DND-41 (cell line): ENCODE measurements around the gene PCLAF.
"Not testable (repeated sequence)": the region's sequence is repeated elsewhere in the genome, so short reads cannot be mapped to it uniquely, and the experiment has no call there.

Experiments used
- ATAC-seq: fragments of 200-7000 bp; cut with Tn5 transposase; 3 replicates; pipeline ENCODE4 v1.9.1; 2021; ENCODE audit warnings: low read depth; ENCODE audit not compliant: insufficient read depth
- DNase-seq: peaks from one replicate; pipeline ENCODE4 v3.0.0-alpha.2; 2020
- H2AFZ ChIP-seq: 2 replicates; pipeline ENCODE4 v1.6.0; 2012; ENCODE audit warnings: low read depth, low read length
- H3K27ac ChIP-seq: 2 replicates; pipeline ENCODE4 v1.5.1; 2012; ENCODE audit warnings: low read length, inconsistent platforms
- H3K27me3 ChIP-seq: fragments of 200-600 bp; sonication (generic); 2 replicates; pipeline ENCODE4 v1.6.0; 2012; ENCODE audit warnings: low read length, mild to moderate bottlenecking, inconsistent platforms; ENCODE audit not compliant: insufficient read depth, poor library complexity
- H3K36me3 ChIP-seq: 2 replicates; pipeline ENCODE4 v1.5.1; 2012; ENCODE audit warnings: low read length, inconsistent platforms; ENCODE audit not compliant: insufficient read depth
- H3K4me1 ChIP-seq: 2 replicates; pipeline ENCODE4 v1.5.1; 2012; ENCODE audit warnings: mild to moderate bottlenecking, low read length; ENCODE audit not compliant: insufficient read depth
- H3K4me2 ChIP-seq: 2 replicates; pipeline ENCODE4 v1.6.0; 2012; ENCODE audit warnings: mild to moderate bottlenecking, moderate library complexity, low read length, inconsistent platforms; ENCODE audit not compliant: insufficient read depth
- H3K4me3 ChIP-seq, 2 experiments: fragments of 200-600 bp in 1 of 2; shearing (Covaris generic) in 1 of 2; 2 replicates each; pipeline ENCODE4 v1.5.1; 2012 to 2016; ENCODE audit warnings: inconsistent platforms in 2 of 2, low read length in 2 of 2, mild to moderate bottlenecking in 2 of 2, low read depth in 1 of 2, moderate library complexity in 1 of 2
- H3K79me2 ChIP-seq: 2 replicates; pipeline ENCODE4 v1.6.0; 2012; ENCODE audit warnings: low read length, inconsistent platforms; ENCODE audit not compliant: insufficient read depth
- H3K9ac ChIP-seq: 2 replicates; pipeline ENCODE4 v1.6.0; 2012; ENCODE audit warnings: low read depth, mild to moderate bottlenecking, inconsistent platforms, low read length, moderate library complexity
- H3K9me3 ChIP-seq: 2 replicates; pipeline ENCODE4 v1.5.1; 2012; ENCODE audit warnings: low read length, moderate library complexity, mild to moderate bottlenecking, inconsistent platforms; ENCODE audit not compliant: insufficient read depth, severe bottlenecking
- H4K20me1 ChIP-seq: 2 replicates; pipeline ENCODE4 v1.6.0; 2012; ENCODE audit warnings: low read length; ENCODE audit not compliant: insufficient read depth
- CTCF ChIP-seq: IDR thresholded peaks from 2 replicates; pipeline ENCODE4 v1.5.1; 2012; ENCODE audit warnings: borderline replicate concordance, low read length, moderate library complexity, mild to moderate bottlenecking; ENCODE audit not compliant: poor library complexity, severe bottlenecking; ENCODE audit errors: extremely low read depth
- EZH2 ChIP-seq: IDR thresholded peaks from 3 replicates; pipeline ENCODE4 v1.6.1; 2012; ENCODE audit warnings: borderline replicate concordance, low read depth, mild to moderate bottlenecking, moderate library complexity, low read length, inconsistent platforms; ENCODE audit not compliant: severe bottlenecking

PCLAF gene

GRCh38 chr15:64333516-64333915 lies 47.7 kb downstream of the PCLAF start:
- no peaks in the 10 kb centered on the region for H3K36me3 ChIP-seq
- TF ChIP-seq EZH2, result no peak
- TF ChIP-seq CTCF, result no peak
- H2AFZ ChIP-seq, result no peak overlapping the region
- no peak overlapping the region for H3K27ac ChIP-seq
- no peaks in the 10 kb centered on the region for H4K20me1 ChIP-seq
- H3K27me3 ChIP-seq, result no peaks in the 10 kb centered on the region
- H3K4me2 ChIP-seq, result no peak overlapping the region
- H3K4me3 ChIP-seq, result no peak overlapping the region
- no peaks in the 10 kb centered on the region for H3K4me1 ChIP-seq
- H3K9ac ChIP-seq, result no peak overlapping the region
- ATAC-seq (no peak), DNase-seq (no peak)
- H3K79me2 ChIP-seq, result peaks cover 10% of the 10 kb centered on the region; the same call in 1 of the 2 replicates
- H3K9me3 ChIP-seq, result no peaks in the 10 kb centered on the region

DNA sequence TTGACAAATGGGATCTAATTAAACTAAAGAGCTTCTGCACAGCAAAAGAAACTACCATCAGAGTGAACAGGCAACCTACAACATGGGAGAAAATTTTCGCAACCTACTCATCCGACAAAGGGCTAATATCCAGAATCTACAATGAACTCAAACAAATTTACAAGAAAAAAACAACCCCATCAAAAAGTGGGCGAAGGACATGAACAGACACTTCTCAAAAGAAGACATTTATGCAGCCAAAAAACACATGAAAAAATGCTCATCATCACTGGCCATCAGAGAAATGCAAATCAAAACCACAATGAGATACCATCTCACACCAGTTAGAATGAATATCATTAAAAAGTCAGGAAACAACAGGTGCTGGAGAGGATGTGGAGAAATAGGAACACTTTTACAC lies 49.6 kb downstream of the PCLAF start:
- not testable (repeated sequence) for H3K9ac ChIP-seq, H3K4me3 ChIP-seq, H3K4me2 ChIP-seq, H3K27me3 ChIP-seq, DNase-seq, H4K20me1 ChIP-seq, H3K36me3 ChIP-seq, H3K27ac ChIP-seq, H3K4me1 ChIP-seq, H3K9me3 ChIP-seq, ATAC-seq, H2AFZ ChIP-seq
- H3K79me2 ChIP-seq, result peaks cover 10% of the 10 kb centered on the region; the same call in 1 of the 2 replicates

DNA sequence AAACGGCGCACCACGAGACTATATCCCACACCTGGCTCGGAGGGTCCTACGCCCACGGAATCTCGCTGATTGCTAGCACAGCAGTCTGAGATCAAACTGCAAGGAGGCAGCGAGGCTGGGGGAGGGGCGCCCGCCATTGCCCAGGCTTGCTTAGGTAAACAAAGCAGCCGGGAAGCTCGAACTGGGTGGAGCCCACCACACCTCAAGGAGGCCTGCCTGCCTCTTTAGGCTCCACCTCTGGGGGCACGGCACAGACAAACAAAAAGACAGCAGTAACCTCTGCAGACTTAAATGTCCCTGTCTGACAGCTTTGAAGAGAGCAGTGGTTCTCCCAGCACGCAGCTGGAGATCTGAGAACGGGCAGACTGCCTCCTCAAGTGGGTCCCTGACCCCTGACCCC lies 54.3 kb downstream of the PCLAF start:
- H3K79me2 ChIP-seq, ATAC-seq, H3K4me3 ChIP-seq, H3K9ac ChIP-seq, H2AFZ ChIP-seq, H3K27me3 ChIP-seq, H3K36me3 ChIP-seq, H4K20me1 ChIP-seq, H3K4me2 ChIP-seq, H3K9me3 ChIP-seq, DNase-seq, H3K4me1 ChIP-seq, H3K27ac ChIP-seq: not testable (repeated sequence)

DNA sequence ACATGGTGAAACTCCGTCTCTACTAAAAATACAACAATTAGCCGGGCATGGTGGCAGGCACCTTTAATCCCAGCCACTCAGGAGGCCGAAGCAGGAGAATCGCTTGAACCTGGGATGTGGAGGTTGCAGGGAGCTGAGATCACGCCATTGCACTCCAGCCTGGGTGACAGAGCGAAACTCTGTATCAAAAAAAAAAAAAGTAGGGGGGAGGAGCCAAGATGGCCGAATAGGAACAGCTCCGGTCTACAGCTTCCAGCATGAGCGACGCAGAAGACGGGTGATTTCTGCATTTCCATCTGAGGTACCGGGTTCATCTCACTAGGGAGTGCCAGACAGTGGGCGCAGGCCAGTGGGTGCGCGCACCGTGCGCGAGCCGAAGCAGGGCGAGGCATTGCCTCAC lies 54.8 kb downstream of the PCLAF start:
- not testable (repeated sequence) for H3K27me3 ChIP-seq, DNase-seq, H3K9me3 ChIP-seq, H3K9ac ChIP-seq, H3K27ac ChIP-seq, H3K36me3 ChIP-seq, H2AFZ ChIP-seq, ATAC-seq, H4K20me1 ChIP-seq, H3K4me3 ChIP-seq, H3K4me2 ChIP-seq, H3K4me1 ChIP-seq
- peaks cover 12% of the 10 kb centered on the region; the same call in 1 of the 2 replicates for H3K79me2 ChIP-seq

DNA sequence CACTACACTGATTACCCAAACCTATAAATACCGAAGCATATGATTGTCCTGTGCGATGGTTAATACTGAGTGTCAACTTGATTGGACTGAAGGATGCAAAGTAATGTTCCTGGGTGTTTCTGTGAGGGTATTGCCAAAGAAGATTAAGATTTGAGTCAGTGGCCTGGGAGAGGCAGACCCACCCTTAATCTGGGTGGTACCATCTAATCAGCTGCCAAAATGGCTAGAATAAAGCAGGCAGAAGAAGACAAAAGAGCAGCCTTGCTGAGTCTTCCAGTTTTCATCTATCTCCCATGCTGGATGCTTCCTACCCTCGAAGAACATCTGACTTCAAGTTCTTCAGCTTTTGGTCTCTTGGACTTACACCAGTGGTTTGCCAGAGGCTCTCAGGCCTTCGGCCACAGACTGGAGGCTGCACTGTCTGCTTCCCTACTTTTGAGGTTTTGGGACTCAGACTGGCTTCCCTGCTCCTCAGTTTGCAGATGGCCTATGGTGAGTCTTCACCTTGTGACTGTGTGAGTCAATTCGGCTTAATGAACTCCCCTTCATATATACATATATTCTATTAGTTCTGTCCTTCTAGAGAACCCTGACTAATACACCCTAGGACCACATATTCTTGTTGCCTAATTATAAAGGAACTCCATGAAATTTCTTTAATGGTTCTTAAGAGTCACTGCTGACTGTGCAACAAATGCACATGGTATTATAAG lies 56.9 kb downstream of the PCLAF start:
- TF ChIP-seq EZH2 (no peak), CTCF (no peak)
- no peaks in the 10 kb centered on the region for H3K9me3 ChIP-seq
- H3K9ac ChIP-seq, result no peak overlapping the region
- no peaks in the 10 kb centered on the region for H3K27me3 ChIP-seq
- DNase-seq, result no peak
- H3K79me2 ChIP-seq, result peaks cover 16% of the 10 kb centered on the region; the same call in 1 of the 2 replicates
- no peaks in the 10 kb centered on the region for H3K4me1 ChIP-seq
- no peak overlapping the region for H2AFZ ChIP-seq
- no peak overlapping the region for H3K4me2 ChIP-seq
- H3K36me3 ChIP-seq, result no peaks in the 10 kb centered on the region
- H3K4me3 ChIP-seq, result no peak overlapping the region
- ATAC-seq, result no peak
- H4K20me1 ChIP-seq, result 0 out of 2 replicates have a peak, but pooled peaks cover 3% of the 10 kb centered on the region
- H3K27ac ChIP-seq, result no peak overlapping the region
